ENCODE measurements around the gene NMNAT1. TPM values are rescaled to one million over a fixed set of nuclear protein-coding genes. Genes with fewer than 3 reads are reported as not detected.
A peak's percentile ranks its signal among the peaks of the same experiment; 100 is the strongest.
"Not testable (repeated sequence)": the region's sequence is repeated elsewhere in the genome, so short reads cannot be mapped to it uniquely, and the experiment has no call there.

NMNAT1 gene
- total and polyA plus RNA-seq, 8 donors, result 3.0 to 9.3 (median 3.8) TPM

- ATAC-seq, result peak; percentile 93 to 97 (median 94)
- Histone ChIP-seq H3K27me3 (no peaks in the 10 kb centered on the region), H3K27ac (peak overlapping the region; percentile 76 to 93 (median 81)), H3K9me3 (no peaks in the 10 kb centered on the region), H3K4me3 (peak overlapping the region; percentile 2 to 51 (median 40)), H3K36me3 (no peaks in the 10 kb centered on the region), H3K4me1 (peaks cover 4 to 24% (median 14%) of the 10 kb centered on the region in 3 donors)
- FAIRE-seq, result peak; percentile 20
- intact Hi-C loops (cut with DNase I), result no loop called here
- WGBS, 2 donors, result 1% methylated on average over 38 to 45 of the region's 45 CpGs
- TF ChIP-seq, protein P1, sequence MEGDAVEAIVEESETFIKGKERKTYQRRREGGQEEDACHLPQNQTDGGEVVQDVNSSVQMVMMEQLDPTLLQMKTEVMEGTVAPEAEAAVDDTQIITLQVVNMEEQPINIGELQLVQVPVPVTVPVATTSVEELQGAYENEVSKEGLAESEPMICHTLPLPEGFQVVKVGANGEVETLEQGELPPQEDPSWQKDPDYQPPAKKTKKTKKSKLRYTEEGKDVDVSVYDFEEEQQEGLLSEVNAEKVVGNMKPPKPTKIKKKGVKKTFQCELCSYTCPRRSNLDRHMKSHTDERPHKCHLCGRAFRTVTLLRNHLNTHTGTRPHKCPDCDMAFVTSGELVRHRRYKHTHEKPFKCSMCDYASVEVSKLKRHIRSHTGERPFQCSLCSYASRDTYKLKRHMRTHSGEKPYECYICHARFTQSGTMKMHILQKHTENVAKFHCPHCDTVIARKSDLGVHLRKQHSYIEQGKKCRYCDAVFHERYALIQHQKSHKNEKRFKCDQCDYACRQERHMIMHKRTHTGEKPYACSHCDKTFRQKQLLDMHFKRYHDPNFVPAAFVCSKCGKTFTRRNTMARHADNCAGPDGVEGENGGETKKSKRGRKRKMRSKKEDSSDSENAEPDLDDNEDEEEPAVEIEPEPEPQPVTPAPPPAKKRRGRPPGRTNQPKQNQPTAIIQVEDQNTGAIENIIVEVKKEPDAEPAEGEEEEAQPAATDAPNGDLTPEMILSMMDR (IDR thresholded peaks at IDR 0.05), result no peak
- peak; percentile 100 for DNase-seq
Observed at GRCh38 chr1:9910423-9911178, 32.7 kb upstream of the NMNAT1 start.

- H3K27ac ChIP-seq, result no peak overlapping the region
- H3K4me3 ChIP-seq, result no peak overlapping the region
- H3K27me3 ChIP-seq, result no peaks in the 10 kb centered on the region
- ATAC-seq, result no peak
- FAIRE-seq, result no peak
- WGBS, 2 donors, result 77 to 78% methylated on average over 12 of the region's 12 CpGs
- H3K36me3 ChIP-seq, result no peaks in the 10 kb centered on the region
- TF ChIP-seq, protein P1 (IDR thresholded peaks at IDR 0.05), result no peak
- peaks cover 4 to 24% (median 14%) of the 10 kb centered on the region in 3 donors for H3K4me1 ChIP-seq
- no peaks in the 10 kb centered on the region for H3K9me3 ChIP-seq
- intact Hi-C loops (cut with DNase I), result no loop called here
- DNase-seq, result no peak
Observed at GRCh38 chr1:9912264-9912936, 30.9 kb upstream of the NMNAT1 start.

GRCh38 chr1:9914610-9914937 is 28.7 kb upstream of the NMNAT1 start:
- H3K9me3 ChIP-seq, result no peaks in the 10 kb centered on the region
- H3K27ac ChIP-seq, result no peak overlapping the region
- DNase-seq (no peak), ATAC-seq (no peak), FAIRE-seq (no peak)
- no peaks in the 10 kb centered on the region for H3K36me3 ChIP-seq
- H3K4me3 ChIP-seq, result no peak overlapping the region
- WGBS, 2 donors, result 28 to 32% methylated on average over 2 of the region's 2 CpGs
- H3K4me1 ChIP-seq, result peaks cover 4 to 16% (median 14%) of the 10 kb centered on the region in 3 donors
- no peaks in the 10 kb centered on the region for H3K27me3 ChIP-seq
- intact Hi-C loops (cut with DNase I), result no loop called here
- TF ChIP-seq, protein P1 (IDR thresholded peaks at IDR 0.05), result no peak

GRCh38 chr1:9916452-9916851 is 26.8 kb upstream of the NMNAT1 start:
- no peak overlapping the region for H3K4me3 ChIP-seq
- no peaks in the 10 kb centered on the region for H3K9me3 ChIP-seq
- 89 to 91% methylated on average over 2 of the region's 2 CpGs for WGBS, 2 donors
- FAIRE-seq, result no peak
- ATAC-seq, result no peak
- H3K27me3 ChIP-seq, result no peaks in the 10 kb centered on the region
- H3K4me1 ChIP-seq, result peaks cover 0 to 11% (median 10%) of the 10 kb centered on the region in 3 donors
- TF ChIP-seq, protein P1 (IDR thresholded peaks at IDR 0.05), result no peak
- no peak for DNase-seq
- H3K36me3 ChIP-seq, result no peaks in the 10 kb centered on the region
- intact Hi-C loops (cut with DNase I), result no loop called here
- no peak overlapping the region for H3K27ac ChIP-seq

DNA sequence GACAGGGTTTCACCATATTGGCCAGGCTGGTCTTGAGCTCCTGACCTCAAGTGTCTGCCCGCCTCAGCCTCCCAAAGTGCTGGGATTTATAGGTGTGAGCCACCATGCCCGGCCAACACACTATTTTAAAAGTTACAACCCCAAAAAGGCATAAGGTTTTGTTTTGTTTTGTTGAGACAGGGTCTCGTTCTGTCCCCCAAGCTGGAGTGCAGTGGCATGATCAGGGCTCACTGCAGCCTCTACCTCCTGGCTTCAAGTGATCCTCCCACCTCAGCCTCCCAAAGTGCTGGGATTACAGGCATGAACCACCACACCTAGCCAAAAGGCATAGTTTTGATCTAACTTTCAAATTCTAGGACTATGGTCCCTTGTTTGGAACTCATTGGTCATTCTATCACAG is 25.8 kb upstream of the NMNAT1 start:
- H3K27ac ChIP-seq; ATAC-seq; H3K36me3 ChIP-seq; H3K9me3 ChIP-seq; FAIRE-seq; intact Hi-C loops (cut with DNase I); H3K27me3 ChIP-seq; DNase-seq; H3K4me3 ChIP-seq: not testable (repeated sequence)
- peaks cover 0 to 10% (median 9%) of the 10 kb centered on the region in 3 donors for H3K4me1 ChIP-seq
- 86 to 91% methylated on average over 3 of the region's 3 CpGs for WGBS, 2 donors
